GM12892 (cell line): ENCODE data around the gene RBM20.

Experiments used
- POLR2A ChIP-seq: IDR thresholded peaks from 2 replicates; pipeline ENCODE4 v1.6.1; 2011; ENCODE audit warnings: low read depth, low read length, control low read depth
- POLR2AphosphoS5 ChIP-seq: IDR thresholded peaks from 2 replicates; pipeline ENCODE4 v1.6.1; 2011; ENCODE audit warnings: low read depth, low read length, control low read depth

GRCh38 chr10:110746254-110746826 is 102.2 kb downstream of the RBM20 start:
- no peak for TF ChIP-seq POLR2A
- TF ChIP-seq POLR2AphosphoS5, result no peak
